GM21515 (cell line): ENCODE results near the gene RNF146.
"Not testable (repeated sequence)": the region's sequence is repeated elsewhere in the genome, so short reads cannot be mapped to it uniquely, and the experiment has no call there.

Experiments
- ATAC-seq: cut with Tn5 transposase; IDR thresholded peaks from one replicate; pipeline ENCODE4 v1.9.1; 2021; ENCODE audit not compliant: unreplicated experiment

The RNF146 gene

DNA sequence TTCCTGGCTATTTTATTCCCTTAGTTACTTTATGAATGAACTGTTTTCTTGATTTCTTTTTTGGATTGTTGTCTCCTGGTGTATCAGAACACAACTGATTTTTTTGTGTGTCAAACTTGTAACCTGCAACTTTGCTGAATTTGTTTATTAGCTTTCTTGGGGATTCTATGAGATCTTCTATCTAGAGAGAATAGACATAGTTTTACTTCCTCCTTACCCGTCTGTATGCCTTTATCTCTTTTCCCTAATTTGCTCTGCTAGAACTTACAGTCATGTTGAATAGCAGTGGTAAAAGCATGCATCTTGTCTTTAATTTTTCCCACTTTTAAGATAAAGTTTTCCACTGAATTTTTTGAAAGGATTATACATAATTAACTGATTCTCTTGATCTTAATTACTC lies 13.2 kb downstream of the RNF146 start:
- no peak for ATAC-seq

DNA sequence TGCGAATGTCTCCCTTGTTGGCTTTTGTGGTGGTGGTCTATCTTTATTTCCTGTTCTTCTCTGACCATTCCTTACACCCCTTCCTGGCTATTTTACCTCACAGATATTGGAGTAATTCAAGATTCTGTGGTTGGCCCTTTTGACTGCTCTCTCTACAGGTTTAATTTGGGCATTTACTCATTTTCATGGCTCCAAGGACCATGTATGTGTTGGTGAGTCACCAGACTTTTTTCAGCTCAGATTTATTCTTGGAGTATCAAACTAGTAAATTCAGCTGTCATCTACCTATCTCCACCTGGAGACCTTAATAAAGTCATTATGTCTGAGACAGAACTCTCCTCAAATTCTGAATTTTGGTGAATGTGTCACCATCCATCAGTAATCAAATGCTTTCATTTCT lies 15.5 kb downstream of the RNF146 start:
- ATAC-seq: no peak

DNA sequence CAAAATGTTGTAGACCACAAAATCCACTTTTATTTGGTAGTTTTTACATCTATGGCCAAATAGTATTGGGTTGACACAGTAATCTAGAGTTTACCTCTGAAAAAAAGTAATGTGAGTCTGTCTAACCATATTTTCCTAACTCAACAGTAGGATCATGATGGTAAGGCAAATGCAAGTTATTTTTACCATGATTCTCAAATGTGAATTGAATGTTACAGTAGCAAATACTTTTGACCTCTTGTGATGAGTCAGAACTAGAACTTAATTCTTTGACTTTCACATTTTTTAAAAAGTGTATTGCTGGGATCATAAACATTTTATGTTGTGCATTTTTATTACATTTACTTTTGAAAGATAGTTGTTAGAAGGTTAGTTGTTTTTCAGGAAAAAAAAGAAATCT lies 22.0 kb downstream of the RNF146 start:
- ATAC-seq: no peak

DNA sequence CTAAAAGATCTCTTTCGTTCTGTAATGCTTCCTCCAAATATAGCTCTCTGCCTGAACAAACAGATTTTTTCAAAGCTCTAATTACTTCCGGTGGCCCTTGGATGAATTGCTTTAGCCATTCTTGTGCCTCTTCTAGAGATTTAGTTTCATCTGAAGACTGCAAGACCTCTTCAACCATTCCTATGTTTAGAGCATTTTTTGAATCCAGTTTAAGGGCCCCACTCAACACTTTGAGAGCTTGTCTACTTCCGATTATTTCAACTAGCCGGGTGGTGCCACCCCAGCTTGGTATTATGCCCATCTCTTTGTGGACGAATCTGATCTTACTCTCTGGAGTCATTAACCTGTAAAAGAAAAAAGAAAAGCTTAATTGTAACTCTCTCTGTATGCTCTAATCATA lies 23.3 kb downstream of the RNF146 start:
- ATAC-seq: no peak

DNA sequence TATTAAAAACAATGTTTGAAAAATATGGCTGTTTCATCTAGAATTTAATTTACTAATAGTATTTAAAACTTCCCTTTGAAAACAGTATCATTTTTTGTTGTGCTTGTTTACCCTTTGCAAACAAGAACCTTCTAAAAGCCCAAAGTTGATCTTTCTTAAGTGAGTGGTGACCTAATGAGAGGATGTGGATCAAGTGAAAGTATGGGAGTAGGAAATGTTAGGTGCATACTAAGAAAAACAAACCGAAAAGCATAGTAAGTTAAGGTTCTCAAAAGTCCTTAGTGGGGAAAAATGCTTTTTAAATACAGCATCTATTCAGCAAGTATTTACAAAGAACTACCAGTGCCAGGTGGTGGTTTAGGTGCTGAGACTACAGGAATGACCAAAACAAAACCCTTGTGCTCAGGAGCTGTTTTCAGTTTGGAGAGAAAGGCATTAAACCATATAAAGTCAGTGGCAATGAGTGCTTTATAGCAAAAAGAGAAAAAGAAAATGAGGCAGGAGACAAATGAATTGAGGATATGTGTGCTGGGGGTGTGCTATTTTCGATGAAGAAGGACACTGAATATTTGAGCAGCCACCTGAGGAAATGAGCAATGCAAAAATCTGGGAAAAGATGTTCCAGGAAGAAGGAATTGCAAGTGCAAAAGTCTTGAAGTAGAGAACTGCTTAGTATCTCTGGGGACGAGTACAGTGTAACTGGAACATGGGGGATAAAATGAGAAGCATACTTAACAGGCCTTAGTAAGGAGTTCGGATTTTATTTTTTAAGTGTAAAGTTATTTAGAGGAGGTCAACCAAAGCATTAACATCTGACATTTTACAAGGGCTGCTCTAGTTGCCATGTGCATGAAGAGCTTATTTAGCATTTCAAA lies 24.0 kb downstream of the RNF146 start:
- ATAC-seq: peak; percentile 4

DNA sequence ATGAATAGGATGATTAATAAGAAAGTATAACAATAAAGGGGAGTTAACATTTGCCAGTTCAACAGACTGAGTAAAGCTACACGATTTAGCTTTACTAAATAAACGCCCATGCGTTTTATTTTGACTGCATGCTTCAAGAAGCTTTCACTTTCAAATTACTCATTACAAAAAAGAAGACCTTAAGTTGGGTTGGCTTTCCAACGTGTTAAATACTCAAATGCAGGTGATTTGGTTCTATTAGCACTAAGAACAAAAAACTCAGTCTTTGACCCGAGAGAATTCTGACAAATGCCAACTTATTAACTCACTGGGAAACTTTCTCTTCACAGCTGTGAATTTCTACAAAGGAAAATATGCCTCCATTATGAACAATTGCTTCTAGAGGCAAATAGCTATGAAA lies 24.8 kb downstream of the RNF146 start:
- ATAC-seq: peak; percentile 86

DNA sequence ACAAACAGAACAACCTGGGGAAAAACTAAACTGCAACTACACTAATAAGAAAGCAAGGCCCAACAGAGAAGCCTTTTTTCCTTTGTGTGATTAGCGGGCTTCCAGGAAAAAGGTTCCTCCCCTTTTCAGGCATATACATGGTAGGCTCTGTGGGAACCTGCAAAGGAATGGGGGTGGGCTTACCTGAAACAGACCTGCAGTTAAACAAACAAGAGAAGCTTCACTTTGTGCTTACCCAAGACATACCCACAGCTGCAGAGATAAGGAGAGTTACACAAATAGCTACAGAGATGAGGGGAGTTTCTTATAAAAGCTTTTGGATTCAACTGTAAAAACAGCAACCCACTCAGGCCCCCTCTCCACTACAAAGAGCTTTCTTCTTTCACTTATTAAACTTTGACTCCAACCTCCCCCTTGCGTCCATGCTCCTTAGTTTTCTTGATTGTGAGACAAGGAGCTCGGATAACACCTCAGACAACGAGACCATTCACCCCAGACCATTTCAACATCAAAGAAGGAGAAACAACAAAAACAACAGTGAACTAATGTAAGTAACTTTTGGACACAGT lies 30.9 kb downstream of the RNF146 start:
- ATAC-seq: no peak

DNA sequence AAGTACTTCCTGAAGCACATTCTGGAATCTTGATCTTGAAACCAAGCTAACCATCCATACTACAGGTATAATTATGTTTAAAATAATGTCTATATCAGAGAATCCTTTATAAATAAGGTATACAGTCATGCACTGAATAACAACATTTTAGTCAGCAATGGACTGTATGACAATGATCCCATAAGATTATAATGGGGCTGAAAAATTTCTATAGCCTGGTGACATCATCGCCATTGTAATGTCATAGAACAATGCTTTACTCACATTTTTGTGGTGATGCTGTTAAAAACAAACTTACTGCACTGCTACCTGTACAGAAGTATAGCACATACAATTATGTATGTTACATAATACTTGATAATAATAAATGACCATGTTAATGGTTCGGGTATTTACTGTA lies 31.8 kb downstream of the RNF146 start:
- no peak for ATAC-seq

DNA sequence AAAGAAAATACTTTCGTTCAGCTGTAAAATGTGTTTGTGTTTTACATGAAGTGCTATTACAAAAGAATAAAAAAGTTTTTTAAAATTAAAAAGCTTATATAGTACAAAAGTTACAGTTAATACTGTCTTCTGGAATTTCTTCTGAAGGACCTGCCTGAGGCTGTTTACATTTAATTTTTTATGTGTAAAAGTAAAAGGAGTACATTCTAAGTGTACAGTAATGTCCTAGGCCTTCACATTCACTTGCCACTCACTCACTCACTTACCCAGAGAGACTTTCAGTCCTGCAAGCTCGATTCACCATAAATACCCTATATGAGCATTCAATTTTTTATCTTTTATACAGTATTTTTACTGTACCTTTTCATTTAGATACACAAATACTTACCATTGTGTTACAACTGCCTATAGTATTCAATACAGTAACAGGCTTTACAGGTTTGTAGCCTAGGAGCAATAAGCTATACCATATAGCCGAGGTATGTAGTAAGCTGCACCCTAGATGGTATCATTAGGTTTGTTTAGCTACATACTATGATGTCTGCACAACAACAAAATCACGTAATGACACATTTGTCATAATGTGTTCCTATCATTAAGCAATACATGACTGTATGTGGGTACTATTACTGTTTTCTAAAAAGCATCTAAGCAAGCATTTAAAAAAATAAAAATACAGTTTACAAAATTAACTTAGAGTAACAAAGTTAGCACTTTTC lies 33.0 kb downstream of the RNF146 start:
- ATAC-seq: no peak

DNA sequence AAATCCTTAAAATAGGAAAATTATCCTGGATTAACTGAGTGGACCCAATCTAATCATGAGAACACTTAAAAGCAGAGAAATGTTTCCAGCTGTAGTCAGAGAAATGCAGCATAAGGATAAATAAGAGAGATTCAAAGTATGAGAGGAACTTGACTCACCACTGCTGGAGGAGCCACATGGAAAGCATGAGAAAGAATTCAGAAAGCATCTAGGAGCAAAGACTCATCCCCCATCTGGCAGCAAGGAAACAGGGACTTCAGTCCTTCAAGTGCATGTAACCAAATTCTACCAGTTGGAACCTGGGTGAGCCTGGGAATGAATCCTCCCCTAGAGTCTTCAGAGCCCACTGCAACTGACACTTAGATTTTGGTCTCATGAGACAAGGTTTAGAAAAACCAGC lies 33.7 kb downstream of the RNF146 start:
- ATAC-seq: no peak

DNA sequence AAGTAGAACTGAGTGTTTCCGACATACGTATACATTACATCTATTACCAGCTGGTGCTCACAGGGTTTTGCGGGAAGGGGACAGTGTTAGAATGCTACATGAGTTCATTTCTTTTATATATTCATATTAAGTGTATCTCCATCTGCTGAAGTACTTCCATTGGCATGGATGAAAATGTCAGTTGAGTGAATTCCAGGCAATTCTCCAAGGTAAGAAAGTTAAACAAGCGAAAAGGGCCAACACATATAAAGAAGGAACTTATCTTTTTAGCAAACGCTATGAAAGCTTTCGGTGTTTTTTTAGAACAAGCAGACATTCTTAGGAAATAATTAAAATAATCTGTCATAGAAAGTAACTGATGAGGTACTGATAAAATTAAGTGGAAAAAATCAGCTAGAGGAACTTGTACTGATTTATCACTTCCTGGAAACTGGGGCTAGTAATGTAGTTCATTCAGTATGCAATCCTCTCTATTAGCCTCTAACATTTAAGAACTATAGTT lies 34.6 kb downstream of the RNF146 start:
- no peak for ATAC-seq

DNA sequence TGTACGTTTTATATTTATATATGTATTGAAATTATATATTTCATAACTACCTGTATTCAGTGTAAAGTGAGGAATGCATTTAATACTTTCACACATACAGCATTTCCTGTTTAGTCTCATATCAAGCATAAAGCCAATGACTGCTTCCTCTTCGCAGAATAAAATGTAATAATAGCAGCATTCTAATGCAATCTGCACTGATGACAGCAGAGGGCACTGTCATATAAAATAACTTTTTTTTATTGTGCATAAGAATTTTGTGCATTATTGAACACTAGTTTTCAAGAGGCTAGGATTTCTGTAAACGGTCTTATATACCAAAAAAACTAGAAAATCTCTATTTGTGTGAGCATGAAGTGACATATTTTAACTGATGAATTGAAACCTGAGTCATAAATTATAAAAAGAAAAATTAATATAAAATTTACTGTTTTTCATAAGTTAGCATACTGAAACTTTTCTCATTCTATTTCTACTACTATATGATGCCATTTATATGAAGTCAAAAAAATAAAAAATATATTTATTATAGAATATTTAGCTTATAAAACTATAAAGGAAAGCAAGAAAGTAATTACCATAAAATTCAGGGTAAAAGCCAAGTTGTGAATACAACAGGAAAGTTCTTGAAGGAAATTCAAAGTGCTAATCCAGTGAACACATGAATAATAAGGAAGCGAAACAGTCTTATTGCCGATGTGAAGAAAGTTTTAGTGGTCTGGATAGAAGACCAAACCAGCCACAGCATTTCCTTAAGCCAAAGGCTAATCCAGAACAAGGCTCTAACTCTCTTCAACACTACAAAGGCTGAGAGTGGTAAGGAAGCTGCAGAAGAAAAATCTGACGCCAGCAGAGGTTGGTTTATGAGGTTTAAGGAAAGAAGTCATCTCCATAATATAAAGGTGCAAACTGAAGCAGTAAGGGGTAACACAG lies 36.3 kb downstream of the RNF146 start:
- peak; percentile 68 for ATAC-seq

DNA sequence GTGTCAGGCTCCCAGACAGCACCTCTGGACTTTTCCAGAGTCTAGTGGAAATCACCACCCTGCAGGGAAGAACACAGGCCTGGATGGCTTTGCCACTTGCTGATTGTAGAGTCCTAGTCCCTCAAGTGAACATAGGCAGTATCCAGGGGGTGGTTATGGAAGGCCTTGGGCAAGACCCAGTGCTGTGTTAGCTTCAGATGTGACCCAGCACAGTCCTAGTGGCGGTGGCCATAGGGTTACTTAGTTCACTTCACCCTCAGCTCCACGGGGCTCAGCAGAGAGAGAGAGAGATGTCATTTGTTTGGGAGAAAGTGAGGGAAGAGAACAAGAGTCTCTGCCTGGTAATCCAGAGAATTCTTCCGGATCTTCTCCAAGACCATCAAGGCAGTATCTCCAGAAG lies 37.3 kb downstream of the RNF146 start:
- ATAC-seq: no peak

DNA sequence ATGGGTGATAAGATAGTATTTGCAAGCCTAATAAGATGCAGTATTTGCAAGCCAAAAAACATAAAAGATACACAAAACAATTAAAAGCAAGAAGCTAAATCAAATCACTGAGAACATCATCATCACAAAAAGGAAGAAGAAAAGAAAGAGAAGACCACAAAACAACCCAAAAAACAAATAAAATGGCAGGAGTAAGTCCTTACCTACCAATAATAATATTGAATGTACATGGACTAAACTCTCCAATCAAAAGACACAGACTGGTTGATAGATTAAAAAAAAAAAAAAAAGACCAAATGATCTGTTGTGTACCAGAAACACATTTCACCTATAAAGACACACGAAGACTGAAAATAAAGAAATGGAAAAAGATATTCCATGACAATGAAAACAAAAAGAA lies 39.1 kb downstream of the RNF146 start:
- no peak for ATAC-seq

DNA sequence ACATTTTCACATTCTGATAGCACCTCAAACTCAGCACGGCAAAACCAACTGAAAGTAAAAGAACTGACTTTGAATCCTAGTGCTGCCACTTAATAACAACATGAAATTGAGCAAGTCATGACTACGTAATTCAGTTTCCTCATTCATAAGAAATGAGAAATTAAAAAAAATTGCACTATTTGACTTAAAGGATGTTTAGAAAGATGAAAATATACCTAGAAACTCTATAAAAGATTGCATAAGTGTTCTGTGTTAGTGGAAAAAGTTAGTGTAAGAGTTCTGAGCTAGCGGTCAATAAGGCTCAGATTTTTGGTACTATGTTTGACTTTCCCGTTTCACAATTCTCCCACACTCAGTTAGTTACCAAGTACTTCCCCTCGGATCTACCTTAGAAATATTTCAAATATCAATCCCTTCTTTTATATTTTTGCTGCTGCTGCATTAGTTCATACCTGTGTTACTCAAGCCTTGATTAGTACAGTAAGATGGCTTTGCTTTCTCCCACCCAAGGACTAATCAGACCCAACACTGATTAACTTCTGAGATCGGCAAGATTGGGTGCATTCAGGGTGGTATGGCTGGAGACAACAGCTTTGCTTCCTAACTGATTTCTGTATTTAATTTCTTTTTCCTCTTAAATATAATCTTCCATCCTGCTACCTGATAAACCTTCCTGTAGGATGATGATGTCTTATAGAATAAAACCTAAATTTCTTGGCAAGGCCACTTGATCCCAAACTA lies 50.9 kb downstream of the RNF146 start:
- ATAC-seq: no peak

DNA sequence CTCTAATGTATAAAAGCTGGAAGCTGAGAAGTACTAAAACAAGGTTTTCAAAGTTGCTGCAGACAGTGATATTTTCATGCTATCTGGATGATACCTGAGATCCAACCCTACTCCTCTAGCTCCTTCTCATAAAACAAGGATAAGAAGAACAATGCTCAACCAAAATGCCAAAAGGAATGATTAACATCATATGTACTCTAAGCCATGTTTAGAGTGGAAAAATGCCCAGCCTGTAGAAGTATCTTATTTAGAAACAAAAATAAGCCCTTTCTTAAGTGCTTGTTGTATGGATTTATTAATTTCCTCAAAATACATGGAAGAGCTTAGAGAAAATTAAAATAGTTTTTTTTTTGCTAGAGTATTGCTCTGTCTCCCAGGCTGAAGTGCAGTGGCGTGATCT lies 53.0 kb downstream of the RNF146 start:
- no peak for ATAC-seq

DNA sequence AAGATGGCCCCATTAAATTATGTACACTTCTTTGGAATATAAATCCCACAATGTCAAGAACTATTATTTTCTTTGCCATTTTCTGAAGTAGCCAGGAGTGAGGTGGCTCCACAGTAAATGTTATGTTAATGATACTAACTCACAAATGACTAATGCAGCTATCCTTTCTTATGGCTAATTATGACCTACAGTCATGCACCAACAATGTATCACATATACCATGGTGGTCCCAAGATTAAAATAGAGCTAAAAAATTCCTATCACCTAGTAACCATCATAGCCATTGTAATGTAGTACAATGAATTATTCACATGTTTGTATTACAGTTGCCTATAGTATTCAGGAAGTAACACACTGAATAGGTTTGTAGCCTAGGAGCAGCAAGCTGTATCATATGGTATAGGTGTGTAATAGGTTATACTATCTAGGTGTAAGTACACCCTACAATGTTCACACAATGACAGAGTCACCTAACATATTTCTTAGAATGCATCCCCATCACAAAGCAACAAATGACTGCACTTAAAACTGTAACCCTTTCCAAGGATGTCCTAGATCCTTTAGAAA lies 61.5 kb downstream of the RNF146 start:
- ATAC-seq: no peak

DNA sequence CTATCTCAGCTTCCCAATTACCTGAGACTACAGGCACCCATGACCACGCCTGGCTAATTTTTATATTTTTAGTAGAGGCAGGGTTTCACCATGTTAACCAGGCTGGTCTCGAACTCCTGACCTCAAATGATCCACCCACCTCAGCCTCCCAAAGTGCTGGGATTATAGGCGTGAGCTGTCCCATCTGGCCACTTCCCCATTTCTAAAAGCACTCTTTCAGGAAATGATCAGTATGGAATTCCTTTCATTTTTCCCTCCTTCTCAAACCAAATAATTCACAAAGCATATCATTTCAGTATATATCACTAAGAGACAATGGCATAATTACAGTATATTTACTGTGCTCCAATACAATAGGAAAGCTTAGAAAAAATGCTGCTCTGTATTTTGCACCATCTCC lies 64.6 kb downstream of the RNF146 start:
- not testable (repeated sequence) for ATAC-seq

DNA sequence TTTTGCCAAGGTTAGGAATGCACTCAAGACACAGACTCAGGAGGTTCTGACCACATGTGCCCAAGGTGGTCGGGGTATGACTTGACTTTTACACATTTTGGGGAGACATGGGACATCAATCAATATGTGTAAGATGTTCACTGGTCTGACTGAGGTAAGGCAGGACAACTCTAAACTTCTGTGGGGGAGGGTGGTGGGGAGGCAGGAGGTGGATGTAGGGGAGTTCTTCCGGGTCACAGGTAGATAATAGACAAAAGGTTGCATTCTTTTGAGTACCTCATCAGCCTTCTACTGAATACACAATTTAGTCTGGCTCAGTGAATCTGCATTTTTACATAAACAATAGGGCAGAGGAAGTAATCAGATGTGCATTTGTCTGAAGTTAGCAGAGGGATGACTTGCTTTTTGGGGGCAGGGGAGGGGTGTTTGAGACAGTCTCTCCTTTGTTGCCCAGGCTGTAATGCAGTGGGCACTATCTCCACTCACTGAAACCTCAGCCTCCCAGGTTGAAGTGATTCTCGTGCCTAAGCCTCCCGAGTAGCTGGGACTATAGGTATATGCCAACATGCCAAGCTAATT lies 65.8 kb downstream of the RNF146 start:
- no peak for ATAC-seq
